NCI-H2107 (cell line): Measurements from ENCODE around the gene HRH2.
"Not testable (repeated sequence)": the region's sequence is repeated elsewhere in the genome, so short reads cannot be mapped to it uniquely, and the experiment has no call there.

Source experiments
- DNase-seq: peaks from one replicate; lab custom pipeline; 2025; lab: John Stamatoyannopoulos, UW

HRH2 gene

DNA sequence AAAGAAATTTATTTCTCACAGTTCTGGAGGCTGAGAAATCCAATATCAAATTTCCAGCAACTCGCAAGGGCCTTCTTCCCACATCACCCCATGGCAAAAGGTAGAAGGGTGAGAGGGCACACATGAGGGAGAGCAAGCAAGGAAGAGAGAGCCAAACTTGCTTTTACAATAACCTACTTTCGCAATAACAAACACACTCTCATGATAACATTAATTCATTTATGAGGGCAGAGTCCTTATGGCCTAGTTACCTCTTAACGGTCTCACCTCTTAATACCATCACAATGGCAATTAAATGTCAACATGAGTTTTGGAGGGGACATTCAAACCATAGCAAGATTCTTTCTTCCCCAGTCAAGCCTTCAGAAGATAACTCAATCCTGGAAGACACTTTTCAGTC, 11.6 kb upstream of the HRH2 start:
- DNase-seq, result no peak

GRCh38 chr5:175649967-175650366, 7.9 kb upstream of the HRH2 start:
- no peak for DNase-seq

DNA sequence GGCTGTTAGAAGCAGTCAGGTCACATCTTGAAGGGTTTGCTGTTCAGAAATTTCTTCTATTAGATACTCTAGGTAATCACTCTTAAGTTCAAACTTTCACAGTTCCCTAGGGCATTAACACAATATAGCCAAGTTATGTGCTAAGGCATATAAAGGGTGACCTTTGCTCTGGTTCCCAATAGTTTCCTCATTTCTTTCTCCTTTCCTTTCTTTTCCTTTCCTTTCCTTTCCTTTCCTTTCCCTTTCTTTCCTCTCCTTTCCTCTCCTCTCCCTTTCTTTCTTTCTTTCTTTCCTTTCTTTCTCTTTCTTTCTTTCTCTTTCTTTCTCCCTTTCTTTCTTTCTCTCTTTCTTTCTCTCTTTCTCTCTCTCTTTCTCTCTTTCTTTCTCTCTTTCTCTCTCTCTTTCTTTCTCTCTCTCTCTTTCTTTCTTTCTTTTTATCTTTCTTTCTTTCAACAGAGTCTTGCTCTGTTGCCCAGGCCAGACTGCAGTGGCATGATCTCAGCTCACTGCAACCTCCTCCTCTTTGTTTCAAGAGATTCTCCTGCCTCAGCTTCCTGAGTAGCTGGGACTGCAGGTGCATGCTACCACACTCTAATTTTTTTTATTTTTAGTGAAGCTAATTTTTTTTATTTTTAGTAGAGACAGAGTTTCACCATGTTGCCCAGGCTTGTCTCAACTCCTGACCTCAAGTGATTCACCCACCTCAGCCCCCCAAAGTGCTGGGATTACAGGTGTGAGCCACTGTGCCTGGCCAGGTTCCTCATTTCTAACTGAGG, 7.3 kb upstream of the HRH2 start:
- DNase-seq, result not testable (repeated sequence)

DNA sequence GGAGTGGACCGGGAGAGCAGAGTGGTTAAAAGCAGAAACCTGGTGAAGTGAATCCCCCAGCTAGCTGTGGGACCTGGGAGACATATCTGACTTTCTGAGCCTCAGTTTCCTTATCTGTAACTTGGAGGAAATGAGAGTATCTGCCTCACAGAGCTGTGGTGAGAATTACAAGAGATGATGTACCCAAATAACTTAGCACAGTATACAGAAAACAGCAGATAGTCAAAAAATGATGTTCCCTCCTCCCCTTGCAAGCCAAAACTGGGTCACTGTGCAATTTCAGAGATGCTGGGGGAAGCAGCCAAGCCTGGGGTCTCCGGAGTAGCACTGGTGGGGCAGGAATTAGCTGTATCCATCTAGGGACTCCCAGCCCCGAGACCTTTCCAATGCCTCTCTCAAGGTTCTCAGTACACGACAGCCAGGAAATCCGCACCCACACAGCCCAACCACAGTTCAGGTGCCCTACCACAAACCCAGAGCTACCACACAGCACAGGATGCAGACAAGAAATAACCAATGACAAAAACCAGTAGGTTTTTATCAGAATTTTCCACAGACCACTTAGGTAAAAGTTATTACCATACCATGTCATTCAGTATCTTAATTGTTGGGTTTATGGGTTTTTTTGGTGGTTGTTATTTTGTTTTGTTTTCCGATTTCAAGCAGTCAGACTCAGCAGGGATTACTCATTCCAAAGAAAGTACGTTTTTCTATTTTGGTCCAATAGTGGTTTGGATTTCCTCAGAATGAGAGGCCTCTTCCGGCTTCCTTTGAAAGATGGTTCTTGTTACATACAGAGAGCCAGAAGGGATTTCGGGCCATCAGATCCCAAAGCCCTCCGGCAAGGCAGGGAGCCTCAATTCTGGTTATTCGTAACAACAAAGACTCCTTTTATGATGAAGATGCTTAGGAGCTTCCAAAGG, 4.9 kb upstream of the HRH2 start:
- no peak for DNase-seq

GRCh38 chr5:175653763-175654162, 4.1 kb upstream of the HRH2 start:
- no peak for DNase-seq

GRCh38 chr5:175654339-175654738, 3.5 kb upstream of the HRH2 start:
- peak; percentile 28 for DNase-seq

- DNase-seq, result peak; percentile 27
Observed at GRCh38 chr5:175654807-175655206, 3.1 kb upstream of the HRH2 start.

GRCh38 chr5:175655411-175655810, 2.5 kb upstream of the HRH2 start:
- no peak for DNase-seq

DNA sequence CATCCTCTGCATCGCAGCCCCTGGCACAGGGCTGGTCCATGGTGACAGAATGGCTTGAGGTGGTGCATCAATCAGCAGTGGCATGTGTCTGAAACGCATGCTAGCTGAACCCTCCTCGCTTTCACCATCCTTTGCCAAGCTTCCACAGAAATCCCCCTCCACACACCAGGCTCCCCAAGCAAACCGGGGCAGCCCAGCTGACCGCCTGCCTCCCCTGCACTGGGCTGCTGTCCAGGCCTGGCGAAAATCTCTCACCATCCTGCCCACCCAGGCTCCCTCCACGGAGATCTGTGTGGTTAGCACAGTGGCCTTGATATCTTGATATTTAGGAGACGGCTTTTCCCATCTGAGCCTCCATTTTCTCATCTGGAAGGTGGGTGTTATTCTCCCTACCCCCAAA, 905 bp upstream of the HRH2 start:
- no peak for DNase-seq

DNA sequence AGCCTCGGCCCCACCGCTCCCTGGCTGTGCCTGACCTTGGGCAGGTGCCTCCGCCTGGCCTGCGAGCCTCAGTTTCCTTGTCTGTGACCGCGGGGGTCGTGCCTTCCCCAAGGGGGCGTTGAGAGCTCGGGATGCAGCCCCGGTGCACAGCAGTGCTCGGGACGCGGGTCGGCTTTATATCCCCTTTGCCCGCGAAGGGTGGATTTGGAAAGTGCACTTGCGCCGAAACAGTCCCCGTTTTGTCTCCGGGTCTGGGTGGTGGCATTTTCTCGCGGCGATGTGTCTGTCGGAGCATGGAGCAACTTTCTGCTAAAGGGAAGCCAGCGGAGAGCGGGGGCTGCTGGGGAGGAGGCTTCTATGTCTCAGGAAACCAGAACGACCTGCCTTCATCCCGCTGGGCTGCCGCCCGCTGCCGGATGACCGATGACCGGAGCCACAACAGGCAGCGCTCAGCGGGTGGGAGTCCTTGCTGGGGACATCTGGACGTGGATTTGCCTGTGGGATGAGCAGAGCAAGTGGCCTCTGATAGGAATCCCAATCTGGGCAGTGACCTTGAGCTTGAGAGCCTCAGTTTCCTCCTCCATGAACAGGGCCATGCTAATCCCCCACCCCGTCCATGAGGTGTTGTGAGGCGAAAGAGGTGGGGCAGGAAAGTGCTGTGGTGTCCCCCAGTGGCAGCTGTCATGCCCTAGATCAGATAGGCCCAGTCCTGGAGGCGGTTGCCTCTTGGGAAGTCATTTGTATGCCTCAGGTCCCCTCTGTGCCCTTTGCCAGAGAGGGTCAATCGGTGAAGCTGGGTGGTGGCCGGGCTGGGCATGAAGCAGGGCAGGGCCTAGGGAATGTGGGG, 651 bp downstream of the HRH2 start:
- DNase-seq, result no peak

DNA sequence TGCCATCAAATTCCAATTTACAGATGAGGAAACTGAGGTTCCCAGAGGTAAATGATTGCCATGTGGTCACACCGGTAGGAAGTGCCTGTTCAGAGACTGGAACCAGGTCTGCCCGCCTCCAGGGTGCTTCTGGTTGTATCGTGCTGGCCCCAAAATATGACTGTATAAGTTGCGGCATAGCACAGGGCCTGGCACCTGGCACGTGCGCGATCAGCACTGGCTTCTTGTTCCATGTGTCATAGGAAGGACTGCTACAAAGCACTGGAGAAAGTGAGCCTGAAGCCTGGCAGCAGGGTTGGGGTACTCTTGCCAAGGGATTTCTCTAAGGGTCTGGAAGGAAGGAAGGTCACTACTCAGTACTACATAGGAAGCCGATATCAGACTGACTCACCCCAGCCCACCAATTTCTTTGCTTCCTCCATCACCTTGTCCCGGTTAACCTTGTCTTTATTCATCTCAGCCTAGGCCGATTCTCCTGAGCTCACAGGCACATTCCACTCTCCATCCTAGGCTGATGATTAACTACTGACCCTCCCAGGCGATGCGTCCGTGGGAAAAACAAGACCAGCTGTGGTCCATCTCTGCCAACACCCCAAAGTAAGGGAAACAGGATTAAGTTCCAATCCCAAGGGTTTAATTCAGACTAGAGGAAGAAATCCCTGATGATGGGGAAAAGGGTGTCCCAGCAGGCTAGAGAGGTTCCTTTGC, 1.8 kb downstream of the HRH2 start:
- DNase-seq, result no peak

DNA sequence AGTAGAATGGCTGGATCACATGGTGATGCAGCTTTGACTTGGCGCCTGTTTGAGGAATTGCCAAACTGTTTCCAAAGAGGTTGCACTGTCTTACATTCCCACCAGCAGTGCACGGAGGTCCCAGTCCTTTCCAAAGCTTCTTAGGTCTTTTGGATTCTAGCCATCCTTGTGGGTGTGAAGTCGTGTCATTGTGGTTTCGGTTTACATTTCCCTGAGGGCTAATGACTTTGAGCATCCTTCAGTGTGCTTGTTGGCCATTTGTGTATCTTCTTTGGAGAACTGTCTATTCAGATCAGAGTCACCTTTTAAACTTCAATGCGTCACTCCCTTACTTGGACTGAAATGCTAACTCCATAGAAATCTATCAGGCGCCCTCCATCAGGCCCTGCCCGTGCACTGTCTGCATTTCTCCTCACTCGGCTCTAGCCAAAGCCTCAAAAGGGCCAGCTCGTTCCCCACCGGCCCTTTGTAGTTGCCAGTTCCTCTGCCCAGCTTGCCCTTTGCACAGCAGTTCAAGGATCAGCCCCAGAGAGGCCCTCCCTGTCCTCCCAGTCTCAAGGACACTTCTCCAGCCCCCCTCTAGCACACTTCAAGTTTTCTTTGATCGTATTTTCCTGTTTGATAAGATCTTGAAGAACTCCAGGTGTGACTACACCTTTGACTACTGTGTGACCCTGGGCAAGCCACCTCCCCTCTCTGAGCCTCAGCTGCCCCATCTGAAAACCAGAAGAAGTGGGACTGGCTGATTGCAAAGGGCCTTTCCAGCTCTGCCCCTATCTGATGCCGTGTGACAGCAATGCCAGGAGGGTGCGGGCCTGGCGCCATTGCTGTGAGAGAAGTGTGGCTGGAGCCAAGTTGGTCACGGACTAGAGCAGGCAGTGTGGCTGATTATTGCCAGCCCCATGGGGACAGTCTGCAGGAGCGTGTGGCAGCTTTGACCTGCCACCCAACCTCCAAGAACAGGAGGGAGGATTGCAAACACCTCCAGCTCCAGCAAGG, 5.6 kb downstream of the HRH2 start:
- no peak for DNase-seq

GRCh38 chr5:175664723-175665122, 6.9 kb downstream of the HRH2 start:
- no peak for DNase-seq

DNA sequence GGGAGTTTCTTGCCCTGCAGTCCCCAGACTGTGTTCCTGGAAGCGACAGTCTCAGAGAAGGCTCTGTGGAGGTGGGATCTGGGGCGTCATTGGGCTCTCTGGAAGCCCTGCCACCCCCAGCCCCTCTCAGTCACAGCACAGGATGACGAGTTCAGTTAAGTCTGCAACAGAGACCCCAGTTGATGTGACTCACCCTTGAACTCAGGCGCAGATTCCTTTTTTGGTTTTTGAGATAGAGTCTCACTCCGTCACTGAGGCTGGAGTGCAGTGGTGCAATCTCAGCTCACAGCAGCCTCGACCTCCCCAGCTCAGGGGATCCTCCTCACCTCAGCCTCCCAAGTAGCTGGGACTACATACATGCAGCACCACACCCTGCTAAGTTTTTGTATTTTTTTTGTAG, 8.3 kb downstream of the HRH2 start:
- no peak for DNase-seq

DNA sequence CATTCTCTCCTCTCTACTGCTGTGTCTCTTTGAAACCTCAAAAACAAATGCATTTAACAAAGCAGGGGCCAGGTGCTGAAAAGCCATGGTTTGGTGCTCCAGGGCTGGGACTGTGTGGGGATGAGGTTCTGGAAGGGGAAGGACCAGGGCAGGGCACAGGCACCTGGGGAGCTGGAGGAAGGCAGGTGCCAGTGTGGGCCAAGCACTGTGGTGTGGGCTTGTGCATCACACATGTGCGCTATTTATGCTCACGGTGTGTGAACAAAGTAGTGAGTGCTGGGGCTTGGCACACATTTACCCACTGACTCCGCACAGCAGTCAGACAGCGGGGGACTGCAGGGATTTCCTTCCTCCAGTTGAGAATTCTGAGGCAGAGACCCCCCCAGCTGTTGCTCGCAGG, 10.1 kb downstream of the HRH2 start:
- no peak for DNase-seq

GRCh38 chr5:175670372-175670771, 12.5 kb downstream of the HRH2 start:
- no peak for DNase-seq

- no peak for DNase-seq
Observed at GRCh38 chr5:175671013-175671412, 13.1 kb downstream of the HRH2 start.

- DNase-seq, result no peak
Observed at GRCh38 chr5:175672976-175673648, 15.2 kb downstream of the HRH2 start.

- no peak for DNase-seq
Observed at GRCh38 chr5:175674731-175675346, 17.0 kb downstream of the HRH2 start.
